Activated CD4-positive, alpha-beta T cell treated with anti-CD3 and anti-CD28 coated beads, Interleukin-2, amount 10 ng/mL, durations not matched to agents 24 days and 14 days (primary cell): ENCODE results near the gene UBLCP1. TPM values are rescaled to one million over a fixed set of nuclear protein-coding genes. Genes with fewer than 3 reads are reported as not detected.
A peak's percentile ranks its signal among the peaks of the same experiment; 100 is the strongest.

Source experiments
- DNase-seq: peaks from one replicate; pipeline ENCODE4 v3.0.0; 2022
- H3K27ac Mint-ChIP-seq: one replicate; pipeline ENCODE4 v1.8.0; 2022; ENCODE audit warnings: mild to moderate bottlenecking, mixed read lengths
- H3K27me3 Mint-ChIP-seq: one replicate; pipeline ENCODE4 v1.8.0; 2022; ENCODE audit warnings: mixed read lengths
- H3K36me3 Mint-ChIP-seq: one replicate; pipeline ENCODE4 v1.8.0; 2022; ENCODE audit warnings: low read depth, mild to moderate bottlenecking, mixed read lengths
- H3K4me1 Mint-ChIP-seq: one replicate; pipeline ENCODE4 v1.8.0; 2021; ENCODE audit warnings: mixed read lengths
- H3K4me3 Mint-ChIP-seq: one replicate; pipeline ENCODE4 v1.8.0; 2022; ENCODE audit warnings: mild to moderate bottlenecking, moderate library complexity, mixed read lengths
- H3K9me3 Mint-ChIP-seq: one replicate; pipeline ENCODE4 v1.8.0; 2021; ENCODE audit warnings: mixed read lengths
- intact Hi-C: fragments of 100-400 bp; cut with micrococcal nuclease; formaldehyde crosslinking; loops from one replicate; pipeline ENCODE4 v1.15.1; 2023
- total RNA-seq: library from RNA; stranded (reverse); gene quantifications from 2 replicates; pipeline ENCODE4 v1.2.3, GENCODE V29; 2022

UBLCP1 gene
- total RNA-seq, 1 donor from 2014 or later: 31.2 TPM

DNA sequence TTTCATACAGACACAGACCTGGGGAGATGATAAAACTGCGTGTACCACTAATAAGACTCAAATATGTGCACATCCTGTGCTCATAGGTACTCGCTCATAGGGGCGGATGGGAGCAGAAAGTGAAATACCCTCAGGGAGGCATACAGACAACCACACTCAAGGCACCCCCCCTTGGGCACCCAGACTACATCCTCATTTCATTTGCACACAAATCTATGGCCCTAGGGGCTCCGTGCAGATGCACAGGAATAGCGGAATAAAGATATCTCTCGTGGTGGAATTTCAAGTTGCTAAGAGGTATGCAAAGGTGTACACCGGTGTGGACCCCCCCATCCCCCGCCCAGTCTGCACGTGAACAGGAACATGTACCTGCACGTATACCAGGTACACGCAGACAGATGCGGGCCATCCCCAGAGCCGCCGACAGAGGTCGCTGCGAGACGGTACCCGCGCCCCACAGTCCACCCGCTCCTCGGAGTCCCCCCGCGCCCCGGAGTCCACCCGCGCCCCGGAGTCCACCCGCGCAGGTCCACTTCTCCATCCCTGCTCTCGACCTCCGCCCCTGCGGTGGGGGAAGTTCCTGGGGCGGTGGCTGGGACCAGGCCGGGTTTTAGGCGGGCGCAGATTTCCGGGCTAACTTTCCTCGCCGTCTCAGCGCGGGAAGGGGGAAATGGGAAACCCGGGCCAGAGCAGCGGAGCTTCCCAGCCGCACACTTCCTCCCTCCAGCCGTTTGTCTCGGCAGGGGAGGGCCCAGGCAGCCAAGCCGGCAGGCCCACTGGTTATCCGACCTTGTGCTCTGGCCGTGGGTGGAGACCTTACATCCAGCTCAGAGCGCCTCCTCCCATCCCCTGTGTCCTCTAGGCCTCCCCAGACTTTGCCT lies 68.2 kb downstream of the UBLCP1 start:
- no peaks in the 10 kb centered on the region for H3K9me3 Mint-ChIP-seq
- peak overlapping the region; percentile 75 for H3K4me3 Mint-ChIP-seq
- peaks cover 26% of the 10 kb centered on the region for H3K27me3 Mint-ChIP-seq
- no peaks in the 10 kb centered on the region for H3K36me3 Mint-ChIP-seq
- peak overlapping the region; percentile 41 for H3K27ac Mint-ChIP-seq
- peak; percentile 93 for DNase-seq
- intact Hi-C loops: loop anchor here (5.0 kb wide), 1 partner anchor 656 kb away; no protein-coding TSS in a partner anchor
- H3K4me1 Mint-ChIP-seq: peaks cover 32% of the 10 kb centered on the region

GRCh38 chr5:159332800-159333544 lies 69.9 kb downstream of the UBLCP1 start:
- peaks cover 21% of the 10 kb centered on the region for H3K27me3 Mint-ChIP-seq
- H3K36me3 Mint-ChIP-seq: peaks cover 5% of the 10 kb centered on the region
- intact Hi-C loops: loop anchor here (5.0 kb wide), 1 partner anchor 654 kb away; no protein-coding TSS in a partner anchor
- no peak overlapping the region for H3K4me3 Mint-ChIP-seq
- H3K4me1 Mint-ChIP-seq: peaks cover 48% of the 10 kb centered on the region
- no peak for DNase-seq
- H3K9me3 Mint-ChIP-seq: no peaks in the 10 kb centered on the region
- no peak overlapping the region for H3K27ac Mint-ChIP-seq

DNA sequence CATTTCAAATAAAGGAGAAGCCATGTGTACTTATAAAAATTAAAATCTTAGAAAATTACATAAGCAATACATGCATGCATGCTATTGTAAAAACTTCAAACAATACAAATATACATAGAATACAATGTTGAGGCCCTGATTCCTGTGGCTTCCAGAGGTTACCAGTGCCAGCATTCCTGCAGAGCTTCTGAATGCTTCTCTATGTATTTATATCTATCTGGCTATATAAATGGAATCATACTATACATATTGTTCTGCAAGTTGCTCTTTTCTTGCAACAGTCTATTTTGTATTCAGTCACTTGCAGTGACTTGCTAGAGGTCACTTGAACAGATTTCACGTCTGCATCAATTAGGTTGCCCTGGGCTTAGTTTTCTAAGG lies 70.4 kb downstream of the UBLCP1 start:
- intact Hi-C loops: loop anchor here (5.0 kb wide), 1 partner anchor 654 kb away; no protein-coding TSS in a partner anchor
- no peak for DNase-seq
- Mint-ChIP-seq H3K4me3 (no peak overlapping the region), H3K9me3 (no peaks in the 10 kb centered on the region), H3K27me3 (peaks cover 18% of the 10 kb centered on the region), H3K36me3 (peaks cover 5% of the 10 kb centered on the region), H3K27ac (no peak overlapping the region), H3K4me1 (peaks cover 54% of the 10 kb centered on the region)

Other genes starting within 250 kb of the UBLCP1 start
- gene EBF1, start 163.4 kb upstream of the UBLCP1 start, total RNA-seq: not detected in 2 replicates
- 141 and 149 TPM in 2 replicates for gene RNF145, start 53.7 kb upstream of the UBLCP1 start, total RNA-seq
- gene IL12B, start 67.2 kb downstream of the UBLCP1 start, total RNA-seq: not detected in 2 replicates